EL (cell line): ENCODE data around the gene EME2.

Source experiments
- DNase-seq: peaks from one replicate; pipeline ENCODE4 v3.0.0-alpha.2; 2016

Gene EME2

DNA sequence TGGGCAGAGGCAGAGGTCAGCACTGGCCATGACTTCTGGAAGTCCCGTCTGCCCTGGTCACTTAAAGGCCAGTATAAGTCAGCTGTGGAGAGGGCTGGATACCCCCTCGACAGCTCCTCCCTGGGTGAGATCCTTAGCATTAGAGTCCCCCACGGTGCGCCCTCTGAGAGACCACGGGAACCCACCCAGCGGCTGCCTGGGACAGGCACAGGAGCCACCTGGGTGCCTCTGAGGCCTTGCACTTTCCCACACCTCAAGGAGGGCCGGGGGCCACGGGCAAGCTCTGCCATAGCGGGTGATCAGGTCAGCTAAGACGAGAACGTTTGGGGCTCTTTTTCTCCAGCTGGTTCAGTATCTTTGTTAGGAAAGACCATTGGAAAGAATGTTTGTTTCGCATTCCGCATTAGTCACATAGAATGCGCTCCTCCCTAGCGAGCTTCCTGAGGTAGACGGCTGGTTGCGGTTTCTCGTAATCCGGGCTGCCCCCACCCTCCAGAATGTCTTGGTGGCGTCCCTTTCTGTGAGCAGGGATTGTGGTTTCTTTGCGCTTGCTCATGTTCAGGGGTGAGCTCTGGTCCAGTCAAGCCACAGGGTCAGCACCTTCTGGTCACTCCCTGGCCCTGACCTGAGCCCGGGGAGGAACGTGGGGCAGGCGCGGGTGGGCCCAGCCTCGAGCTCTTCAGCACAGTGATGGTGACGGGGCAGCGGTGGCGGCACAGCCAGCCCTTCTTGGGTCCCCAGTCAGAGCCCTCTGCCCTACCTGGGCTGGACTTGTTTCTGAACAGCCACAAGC, 26.5 kb upstream of the EME2 start:
- peak; percentile 98 for DNase-seq

DNA sequence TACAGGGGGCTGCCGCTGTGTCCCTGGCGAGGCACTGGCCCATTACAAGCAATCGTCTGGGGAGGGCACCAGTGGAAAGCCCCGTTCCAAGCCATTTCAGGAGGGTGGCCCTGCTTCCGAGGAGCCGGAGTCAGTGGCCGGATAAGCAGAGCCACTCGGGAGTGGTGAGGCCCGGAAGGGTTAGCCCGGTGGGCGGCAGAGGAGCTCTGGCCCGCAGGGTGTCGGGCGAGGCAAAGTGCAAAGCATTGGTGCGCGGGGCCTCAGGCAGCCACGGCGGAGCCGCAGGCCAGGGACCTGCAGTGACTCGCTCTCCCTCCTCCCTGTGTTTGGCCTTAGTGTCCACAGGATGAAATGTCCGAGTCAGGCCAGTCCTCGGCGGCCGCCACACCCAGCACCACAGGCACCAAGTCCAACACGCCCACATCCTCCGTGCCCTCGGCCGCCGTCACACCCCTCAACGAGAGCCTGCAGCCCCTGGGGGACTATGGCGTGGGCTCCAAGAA, 25.9 kb upstream of the EME2 start:
- peak; percentile 75 for DNase-seq

DNA sequence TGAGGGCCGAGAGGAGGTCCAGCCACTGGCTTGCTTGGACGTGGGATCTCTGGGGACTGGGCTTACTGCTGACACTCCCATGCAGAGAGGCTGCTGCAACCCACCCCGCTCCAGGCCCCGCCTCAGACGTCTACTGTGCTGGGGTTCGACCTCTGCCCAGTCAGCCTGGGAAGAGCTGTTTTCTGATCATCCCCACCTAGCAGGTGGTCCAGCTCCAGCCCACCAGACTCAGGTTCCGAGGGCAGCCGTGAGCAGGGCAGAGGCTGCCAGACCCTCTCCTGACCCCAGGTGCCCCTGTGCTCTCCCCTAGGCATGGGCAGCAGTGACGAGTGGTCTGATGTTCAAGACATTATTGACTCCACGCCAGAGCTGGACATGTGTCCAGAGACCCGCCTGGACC, 24.7 kb upstream of the EME2 start:
- DNase-seq, result no peak

DNA sequence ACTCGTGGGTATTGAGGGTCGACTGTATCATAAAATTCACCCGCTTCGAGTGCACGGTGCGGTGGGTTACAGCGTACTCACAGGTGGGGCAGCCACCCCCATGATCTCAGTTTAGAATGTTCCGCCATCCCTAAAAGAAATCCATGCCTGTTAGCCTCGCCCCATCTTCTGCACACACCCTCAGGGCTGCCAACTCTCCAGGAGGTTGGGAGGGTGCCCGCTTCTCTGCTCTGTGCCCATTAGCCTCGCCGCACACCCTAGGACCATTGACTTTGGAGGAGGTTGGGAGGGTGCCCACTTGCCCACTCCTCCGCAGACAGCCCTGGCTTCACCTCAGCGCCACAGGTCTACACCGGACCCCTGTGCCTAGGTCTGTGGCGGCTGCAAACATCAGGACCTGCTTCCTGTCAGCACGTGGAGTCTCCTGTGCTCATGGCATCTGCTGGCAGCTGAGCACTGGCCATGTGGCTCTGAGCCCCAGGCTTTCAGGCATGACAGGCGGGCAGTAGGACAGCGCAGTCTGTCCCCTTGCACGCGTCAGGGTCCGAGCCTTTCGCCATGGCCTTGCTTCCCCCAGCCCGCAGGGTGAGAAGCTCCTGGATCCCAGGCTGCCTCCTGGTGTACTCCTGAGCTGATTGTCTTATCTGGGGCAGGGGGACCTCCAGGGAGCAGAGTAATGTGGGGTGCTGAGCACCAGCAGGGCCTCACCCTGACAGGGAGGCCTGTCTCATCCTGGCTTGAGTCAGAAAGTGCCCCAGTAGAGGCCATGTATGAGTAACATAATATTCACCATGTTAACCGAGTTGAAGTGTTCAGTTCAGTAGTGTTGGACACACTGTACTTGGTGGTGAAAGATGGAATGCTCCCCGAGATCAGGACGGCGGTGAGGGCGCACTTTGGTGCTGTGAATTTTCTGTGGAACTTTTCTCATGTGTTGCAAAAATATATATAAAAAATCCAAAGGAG, 23.2 kb upstream of the EME2 start:
- peak; percentile 21 for DNase-seq

DNA sequence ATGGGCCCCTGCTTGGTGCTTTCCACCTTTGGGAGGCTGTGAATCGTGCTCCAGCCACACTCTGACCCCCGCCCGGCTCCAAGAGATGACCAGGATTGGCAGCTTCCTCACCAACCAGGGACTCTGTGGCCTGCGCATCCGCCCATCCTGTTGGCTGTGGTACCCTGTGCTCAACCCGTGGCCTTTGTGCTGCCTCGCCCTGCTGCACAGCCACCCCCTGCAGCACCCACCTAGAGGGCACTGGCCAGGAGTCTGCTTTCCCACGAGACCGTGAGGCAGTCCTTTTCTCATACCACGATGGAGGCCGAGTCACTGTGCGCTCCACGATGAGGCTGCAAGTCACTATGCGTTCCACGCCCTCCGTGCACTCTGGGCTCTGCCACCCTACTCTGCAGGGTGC, 20.7 kb upstream of the EME2 start:
- no peak for DNase-seq

DNA sequence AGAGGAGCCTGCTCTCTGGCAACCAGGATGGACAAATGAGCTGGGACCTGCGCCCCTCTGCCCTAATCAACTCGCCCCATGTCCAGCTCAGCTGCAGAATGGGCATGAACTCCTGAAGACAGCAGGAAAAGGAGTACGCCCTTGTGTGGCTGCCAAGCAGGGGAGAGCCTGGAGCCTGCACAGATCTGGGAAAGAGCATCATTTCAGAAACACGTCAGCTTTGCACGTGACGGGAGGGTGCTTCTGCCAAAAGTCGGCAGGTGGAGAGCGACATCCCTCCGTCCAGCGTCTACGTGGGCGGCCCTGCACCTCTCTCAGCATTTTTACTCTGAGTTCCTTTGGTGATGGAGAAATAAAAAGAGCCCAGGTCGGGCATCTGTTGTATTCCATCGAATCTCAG, 19.8 kb upstream of the EME2 start:
- no peak for DNase-seq

DNA sequence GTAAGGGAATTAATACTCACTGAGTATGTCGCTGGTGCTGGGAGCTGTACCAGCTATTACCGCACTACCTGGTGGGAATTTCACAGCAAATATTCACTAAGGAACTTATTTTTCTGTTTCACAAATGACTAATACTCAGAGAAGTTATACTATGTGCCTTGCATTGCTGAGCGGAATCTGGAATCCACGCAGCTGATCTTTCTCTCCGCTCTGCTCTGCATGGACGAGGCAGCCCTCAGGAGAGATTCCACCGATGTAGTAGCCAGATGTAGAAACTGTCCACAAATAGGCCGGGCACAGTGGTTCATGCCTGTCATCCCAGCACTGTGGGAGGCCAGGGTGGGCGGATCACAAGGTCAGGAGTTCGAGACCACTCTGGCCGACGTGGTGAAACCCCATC, 18.4 kb upstream of the EME2 start:
- DNase-seq, result no peak

DNA sequence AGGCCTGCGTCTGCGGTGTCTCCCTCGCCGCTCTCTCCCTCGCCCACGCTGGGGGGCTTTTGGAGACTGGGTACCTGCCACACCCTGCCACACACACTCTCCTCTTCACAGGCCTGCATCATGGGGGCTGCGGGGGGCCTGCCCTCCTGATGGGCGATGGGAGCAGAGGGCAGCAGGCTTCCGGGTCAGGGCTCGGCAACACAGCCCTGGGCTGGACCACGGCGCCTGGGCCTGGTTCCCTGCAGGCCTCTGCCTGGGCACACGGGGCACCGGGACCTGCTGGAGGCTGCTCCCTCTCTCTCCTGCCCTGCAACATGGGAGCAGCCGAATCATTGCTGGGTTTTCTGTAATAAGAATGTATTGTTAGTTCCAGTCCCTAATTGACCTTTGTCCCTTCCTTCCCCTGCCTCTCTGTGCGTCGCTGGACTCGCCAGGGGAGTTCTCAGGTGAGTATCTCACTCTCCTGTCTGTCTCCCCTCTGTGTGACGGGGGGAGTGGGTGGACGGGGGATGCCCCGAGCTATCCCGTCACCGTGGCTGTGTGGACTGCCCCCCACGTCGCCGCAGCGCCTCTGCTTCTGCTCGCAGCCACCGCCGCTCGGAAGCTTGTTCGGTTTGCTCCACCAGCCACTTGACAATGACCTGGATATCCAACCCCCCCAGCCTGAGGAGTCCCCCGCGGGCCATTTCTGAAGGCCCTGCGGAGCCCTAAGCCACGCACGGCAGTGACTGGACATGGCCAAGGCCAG, 14.7 kb upstream of the EME2 start:
- no peak for DNase-seq

DNA sequence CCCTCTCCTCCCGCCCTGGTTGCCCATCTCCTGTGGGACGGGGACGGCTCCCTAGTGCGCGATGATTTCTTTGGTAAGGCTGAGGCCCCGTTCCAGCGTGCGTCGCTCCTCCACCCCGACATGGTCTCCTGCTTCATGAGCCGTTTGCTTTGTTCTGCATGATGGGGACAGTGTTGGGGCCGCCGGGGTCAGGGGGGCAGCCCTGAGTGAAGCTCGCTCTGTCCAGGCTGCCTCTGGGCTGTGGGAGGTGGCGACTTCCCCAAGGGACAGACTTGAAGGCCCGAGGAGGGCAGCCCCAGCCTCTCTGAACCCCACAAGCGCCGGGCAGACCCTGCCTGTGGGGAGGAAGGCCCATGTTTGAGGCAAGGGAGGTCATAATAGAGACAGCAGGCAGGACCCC, 13.7 kb upstream of the EME2 start:
- no peak for DNase-seq

DNA sequence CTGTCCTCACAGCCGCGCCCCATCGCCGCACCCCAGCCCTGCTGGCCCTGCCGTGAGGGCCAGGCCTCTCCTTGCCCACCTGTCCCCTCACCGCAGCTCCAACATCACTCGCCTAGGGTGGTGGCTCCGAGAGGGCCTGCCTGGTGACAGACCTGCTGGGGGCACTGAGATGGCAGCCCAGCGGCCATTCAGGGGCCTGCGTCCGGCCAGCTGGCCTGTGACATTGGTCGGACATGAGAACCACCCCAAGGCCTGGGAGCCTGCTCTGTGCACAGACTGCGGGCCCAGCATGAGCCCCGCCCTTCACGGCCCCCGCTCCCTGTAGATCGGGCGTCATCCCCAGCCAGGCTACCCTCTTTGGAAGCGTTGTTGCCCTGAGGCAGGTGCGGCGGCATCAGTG, 13.1 kb upstream of the EME2 start:
- DNase-seq, result no peak

DNA sequence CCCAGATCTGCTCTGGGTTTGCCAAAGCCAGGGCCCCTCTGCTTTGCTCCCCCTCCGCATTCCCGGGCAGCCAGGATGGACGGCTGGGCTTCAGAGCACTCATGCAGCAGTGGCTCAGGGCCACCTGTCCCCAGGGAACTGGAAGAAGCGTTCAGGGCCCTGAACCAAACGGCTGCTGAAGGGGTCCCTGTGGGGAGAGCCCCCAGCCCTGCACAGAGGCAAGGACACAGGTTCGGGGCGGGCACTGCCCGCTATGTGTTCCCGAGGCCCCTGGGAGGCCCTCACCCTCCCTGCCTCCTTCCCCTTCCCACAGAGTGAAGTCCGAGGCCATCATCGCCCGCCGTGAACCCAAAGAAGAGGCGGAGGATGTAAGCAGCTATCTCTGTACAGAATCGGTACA, 11.7 kb upstream of the EME2 start:
- DNase-seq, result no peak

DNA sequence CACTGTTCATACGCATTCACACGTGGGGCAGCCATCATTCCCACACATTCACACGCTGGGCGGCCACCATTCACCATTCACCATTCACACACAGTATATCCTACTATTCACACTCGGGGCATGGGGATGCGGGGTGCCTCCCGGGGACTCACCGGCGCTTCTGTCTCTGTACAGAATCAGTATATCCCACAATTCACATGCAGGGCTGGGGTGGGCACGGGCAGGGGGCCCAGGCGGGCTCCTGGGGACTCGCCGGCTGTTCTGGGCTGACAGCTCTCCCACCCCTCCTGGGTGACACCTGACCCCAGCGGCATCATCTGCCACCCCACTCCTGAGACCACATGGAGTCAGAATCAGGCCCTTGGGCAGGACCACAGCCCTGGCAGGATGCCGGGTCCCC, 10.9 kb upstream of the EME2 start:
- no peak for DNase-seq

DNA sequence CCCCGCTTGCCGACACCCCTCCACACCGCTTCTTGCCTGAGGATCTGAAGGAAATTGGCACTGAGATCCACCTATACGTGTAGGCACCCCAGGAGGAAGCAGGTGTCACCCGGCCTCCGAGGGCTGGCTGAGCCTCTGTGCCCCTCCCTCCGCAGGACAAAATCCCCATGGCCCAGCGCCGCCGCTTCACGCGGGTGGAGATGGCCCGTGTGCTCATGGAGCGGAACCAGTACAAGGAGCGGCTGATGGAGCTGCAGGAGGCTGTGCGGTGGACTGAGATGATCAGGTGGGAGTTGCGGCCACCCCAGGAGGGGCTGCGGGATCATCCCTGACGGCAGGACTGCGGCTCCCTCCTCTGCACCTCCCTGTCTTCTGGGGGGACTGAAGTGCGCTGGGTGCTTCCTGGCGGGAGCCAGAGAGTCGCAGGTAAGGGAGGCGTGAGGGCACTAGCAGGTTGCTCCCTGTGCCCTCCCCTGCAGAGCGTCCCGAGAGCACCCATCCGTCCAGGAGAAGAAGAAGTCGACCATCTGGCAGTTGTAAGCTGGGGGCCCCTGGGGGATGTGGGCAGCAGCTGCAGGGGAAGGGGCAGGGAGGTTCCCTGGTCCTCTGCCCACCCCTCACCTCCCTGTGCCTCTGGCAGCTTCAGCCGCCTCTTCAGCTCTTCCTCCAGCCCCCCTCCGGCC, 10.3 kb upstream of the EME2 start:
- no peak for DNase-seq

DNA sequence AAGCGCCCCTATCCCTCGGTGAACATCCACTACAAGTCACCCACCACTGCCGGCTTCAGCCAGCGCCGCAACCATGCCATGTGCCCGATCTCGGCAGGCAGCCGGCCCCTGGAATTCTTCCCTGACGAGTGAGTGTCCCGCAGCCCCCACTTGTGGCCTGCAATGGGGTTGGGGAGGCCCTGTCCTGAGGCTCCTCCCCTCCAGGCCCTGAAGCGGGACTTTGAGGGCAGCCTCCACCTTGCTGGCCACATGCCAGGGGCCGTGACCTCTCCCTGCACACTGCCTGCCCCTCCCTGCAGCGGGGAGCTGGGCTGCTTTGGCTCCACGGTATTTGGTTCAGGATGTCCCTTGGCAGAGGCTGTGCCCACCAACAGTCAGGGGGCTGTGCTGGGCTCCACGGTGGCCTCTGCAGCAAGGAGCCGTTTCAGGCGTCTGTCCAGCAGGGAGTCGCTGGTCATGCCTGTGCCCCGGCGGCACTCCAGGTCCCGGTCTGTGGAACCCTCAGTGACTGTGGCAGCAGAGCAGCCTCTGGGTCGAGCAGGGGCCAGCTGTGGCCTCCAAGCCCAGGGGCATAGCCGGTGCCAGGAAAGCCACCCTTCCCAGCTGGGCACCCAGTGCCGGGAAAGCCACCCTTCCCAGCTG, 9.6 kb upstream of the EME2 start:
- DNase-seq, result no peak

DNA sequence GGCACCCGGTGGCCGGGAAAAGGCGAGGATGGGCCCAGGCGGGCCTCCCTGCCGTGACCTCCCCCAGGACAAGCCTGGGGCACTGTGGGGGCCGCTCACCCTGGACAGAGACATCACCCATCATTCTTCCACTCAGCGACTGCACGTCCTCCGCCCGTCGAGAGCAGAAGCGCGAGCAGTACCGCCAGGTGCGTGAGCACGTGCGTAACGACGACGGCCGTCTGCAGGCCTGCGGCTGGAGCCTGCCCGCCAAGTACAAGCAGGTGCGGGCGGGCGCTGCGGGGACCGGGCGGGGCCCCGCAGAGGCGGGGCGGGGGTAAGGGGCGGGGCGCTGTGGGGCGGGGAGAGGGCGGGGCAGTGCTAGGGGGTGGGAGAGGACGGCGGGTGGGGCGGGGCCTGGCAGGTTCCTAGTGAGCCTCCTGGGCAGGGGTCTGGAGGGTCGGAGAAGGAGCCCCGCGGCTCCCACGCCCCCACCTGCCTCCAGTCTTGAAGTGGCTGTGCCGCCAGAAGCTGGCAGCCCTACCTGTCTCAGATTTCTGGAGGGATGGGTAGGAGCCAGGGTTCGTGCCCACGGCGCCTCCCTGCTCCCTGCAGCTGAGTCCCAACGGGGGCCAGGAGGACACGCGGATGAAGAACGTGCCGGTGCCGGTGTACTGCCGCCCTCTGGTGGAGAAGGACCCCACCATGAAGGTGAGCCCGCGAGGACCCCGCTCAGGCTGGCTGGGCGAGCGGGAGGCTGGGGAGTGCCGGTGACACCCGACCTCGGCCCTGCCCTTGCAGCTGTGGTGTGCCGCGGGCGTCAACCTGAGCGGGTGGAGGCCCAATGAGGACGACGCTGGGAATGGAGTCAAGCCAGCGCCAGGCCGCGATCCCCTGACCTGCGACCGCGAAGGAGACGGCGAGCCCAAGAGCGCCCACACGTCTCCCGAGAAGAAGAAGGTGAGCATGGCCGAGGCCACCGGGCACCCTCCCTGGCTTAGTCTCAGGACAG, 8.8 kb upstream of the EME2 start:
- peak; percentile 16 for DNase-seq

DNA sequence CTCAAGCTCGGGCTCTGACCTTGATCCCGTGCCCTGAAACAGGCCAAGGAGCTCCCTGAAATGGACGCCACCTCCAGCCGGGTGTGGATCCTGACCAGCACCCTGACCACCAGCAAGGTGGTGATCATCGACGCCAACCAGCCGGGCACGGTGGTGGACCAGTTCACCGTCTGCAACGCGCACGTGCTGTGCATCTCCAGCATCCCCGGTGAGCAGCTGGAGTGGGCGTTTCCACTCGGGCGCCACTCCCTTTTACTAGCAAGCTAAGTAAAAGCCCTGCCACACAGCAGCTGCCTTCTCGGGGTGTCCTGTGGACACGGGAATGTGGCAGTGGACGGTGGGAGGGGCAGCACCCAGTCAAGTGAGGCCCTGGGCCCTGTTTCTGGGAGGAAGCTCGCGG, 7.6 kb upstream of the EME2 start:
- no peak for DNase-seq

DNA sequence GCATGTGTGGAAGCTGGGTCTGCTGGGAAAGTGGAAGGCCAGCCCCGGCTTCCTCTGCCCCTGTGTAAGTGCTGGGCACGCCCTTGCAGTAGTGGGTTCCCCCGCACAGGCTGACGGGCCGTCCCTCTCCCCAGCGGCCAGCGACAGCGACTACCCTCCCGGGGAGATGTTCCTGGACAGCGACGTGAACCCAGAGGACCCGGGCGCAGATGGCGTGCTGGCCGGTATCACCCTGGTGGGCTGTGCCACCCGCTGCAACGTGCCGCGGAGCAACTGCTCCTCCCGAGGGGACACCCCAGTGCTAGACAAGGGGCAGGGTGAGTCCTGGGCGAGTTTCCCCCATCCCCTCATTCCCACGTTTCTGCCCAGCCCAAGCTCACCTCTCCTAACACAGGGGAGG, 6.8 kb upstream of the EME2 start:
- no peak for DNase-seq

DNA sequence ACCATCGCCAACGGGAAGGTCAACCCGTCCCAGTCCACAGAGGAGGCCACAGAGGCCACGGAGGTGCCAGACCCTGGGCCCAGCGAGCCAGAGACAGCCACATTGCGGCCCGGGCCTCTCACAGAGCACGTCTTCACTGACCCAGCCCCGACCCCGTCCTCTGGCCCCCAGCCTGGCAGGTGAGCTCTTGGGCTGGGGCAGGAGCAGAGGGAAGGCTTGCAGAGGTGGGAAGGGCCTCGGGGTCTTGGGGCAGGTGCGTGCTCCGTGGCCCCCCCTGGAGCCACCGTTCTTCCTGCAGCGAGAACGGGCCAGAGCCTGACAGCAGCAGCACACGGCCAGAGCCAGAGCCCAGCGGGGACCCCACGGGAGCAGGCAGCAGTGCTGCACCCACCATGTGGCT, 6.4 kb upstream of the EME2 start:
- no peak for DNase-seq

DNA sequence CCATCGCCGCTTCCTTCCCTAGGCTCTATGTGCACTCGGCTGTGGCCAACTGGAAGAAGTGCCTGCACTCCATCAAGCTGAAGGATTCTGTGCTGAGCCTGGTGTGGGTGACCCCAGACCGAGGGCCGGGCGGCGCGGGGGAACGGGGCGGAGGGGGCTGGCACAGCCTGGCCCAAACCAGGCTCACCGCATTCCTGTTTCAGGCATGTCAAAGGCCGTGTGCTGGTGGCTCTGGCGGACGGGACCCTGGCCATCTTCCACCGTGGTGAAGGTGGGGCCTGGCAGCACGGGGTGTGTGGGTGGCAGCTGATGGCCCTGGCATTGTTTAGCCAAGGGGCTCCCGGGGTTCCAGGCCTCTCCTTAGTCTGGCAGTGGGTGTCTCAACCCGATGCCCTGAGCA, 5.9 kb upstream of the EME2 start:
- DNase-seq, result no peak

DNA sequence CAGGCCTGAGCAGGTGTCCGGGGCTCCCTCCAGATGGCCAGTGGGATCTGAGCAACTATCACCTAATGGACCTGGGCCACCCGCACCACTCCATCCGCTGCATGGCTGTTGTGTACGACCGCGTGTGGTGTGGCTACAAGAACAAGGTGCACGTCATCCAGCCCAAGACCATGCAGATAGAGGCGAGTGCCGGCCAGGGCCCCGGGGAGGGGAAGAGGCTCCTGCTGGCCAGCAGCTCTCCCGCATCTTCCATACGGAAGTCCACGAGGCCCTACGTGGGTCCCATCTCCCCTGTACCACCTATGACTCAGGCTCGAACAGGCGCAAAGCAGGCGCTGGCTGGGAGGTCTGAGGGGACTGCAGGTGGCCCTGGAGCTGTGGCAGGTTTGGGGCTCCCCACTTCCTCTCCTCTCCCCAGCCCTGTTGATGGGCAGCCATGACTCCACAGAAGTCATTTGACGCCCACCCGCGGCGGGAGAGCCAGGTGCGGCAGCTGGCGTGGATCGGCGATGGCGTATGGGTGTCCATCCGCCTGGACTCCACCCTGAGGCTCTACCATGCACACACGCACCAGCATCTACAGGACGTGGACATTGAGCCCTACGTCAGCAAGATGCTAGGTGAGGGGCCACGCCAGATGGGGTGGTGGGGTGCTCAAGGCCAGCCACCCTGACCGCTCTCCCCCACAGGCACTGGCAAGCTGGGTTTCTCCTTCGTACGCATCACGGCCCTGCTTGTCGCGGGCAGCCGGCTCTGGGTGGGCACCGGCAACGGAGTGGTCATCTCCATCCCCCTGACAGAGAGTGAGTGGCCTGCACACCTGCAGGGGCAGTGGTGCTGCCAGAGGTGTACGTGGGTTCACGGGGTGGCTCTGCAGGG, 5.3 kb upstream of the EME2 start:
- no peak for DNase-seq
